Sigmoid colon (tissue), 4 donors: ENCODE data around the gene RNASE13.

Source experiments
- EP300 ChIP-seq, 4 donors: sonication (generic); formaldehyde crosslinking; IDR thresholded peaks; one replicate each; pipeline ENCODE4 v1.6.1; 2017; ENCODE audit warnings: antibody characterized with exemption in 4 of 4
- POLR2A ChIP-seq, 2 donors: fragments of 450-650 bp; IDR thresholded peaks; one replicate each; pipeline ENCODE4 v1.6.1; 2016; ENCODE audit warnings: antibody characterized with exemption in 2 of 2, mild to moderate bottlenecking in 2 of 2, moderate library complexity in 2 of 2
- POLR2AphosphoS5 ChIP-seq, 4 donors: sonication (generic); formaldehyde crosslinking; IDR thresholded peaks; one replicate each; pipeline ENCODE4 v1.6.1; 2017; ENCODE audit warnings: antibody characterized with exemption in 4 of 4
- TF ChIP-seq, protein P1 (sequence below), 4 experiments: fragments of 450-650 bp in 3 of 4; fragments of 200-600 bp in 1 of 4; IDR thresholded peaks; one replicate each; pipeline ENCODE4 v1.5.1; 2016 to 2019; ENCODE audit warnings: antibody characterized with exemption in 4 of 4, mild to moderate bottlenecking in 3 of 4, moderate library complexity in 2 of 4

DNA sequence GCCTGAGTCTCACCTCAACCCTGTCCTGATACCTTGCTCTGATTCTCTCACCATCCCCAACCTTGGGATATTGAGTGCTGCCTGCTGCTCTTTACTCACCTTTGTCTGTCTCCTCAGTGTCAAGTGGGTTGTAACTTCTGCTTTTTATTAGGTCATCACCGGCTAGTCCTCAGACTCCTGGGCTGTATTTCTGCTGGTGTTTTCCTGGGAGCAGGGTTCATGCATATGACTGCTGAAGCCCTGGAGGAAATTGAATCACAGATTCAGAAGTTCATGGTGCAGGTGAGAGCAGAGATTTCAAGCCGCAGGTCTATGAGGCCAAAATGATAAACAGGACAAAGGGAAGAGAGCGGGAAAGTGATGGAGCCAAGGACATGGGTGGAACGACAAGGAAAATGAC is 35.0 kb downstream of the RNASE13 start:
- TF ChIP-seq, protein P1, sequence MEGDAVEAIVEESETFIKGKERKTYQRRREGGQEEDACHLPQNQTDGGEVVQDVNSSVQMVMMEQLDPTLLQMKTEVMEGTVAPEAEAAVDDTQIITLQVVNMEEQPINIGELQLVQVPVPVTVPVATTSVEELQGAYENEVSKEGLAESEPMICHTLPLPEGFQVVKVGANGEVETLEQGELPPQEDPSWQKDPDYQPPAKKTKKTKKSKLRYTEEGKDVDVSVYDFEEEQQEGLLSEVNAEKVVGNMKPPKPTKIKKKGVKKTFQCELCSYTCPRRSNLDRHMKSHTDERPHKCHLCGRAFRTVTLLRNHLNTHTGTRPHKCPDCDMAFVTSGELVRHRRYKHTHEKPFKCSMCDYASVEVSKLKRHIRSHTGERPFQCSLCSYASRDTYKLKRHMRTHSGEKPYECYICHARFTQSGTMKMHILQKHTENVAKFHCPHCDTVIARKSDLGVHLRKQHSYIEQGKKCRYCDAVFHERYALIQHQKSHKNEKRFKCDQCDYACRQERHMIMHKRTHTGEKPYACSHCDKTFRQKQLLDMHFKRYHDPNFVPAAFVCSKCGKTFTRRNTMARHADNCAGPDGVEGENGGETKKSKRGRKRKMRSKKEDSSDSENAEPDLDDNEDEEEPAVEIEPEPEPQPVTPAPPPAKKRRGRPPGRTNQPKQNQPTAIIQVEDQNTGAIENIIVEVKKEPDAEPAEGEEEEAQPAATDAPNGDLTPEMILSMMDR (IDR thresholded peaks at IDR 0.05), result no peak
- TF ChIP-seq POLR2A (IDR thresholded peaks at IDR 0.05) (no peak), POLR2AphosphoS5 (IDR thresholded peaks at IDR 0.05) (no peak), EP300 (IDR thresholded peaks at IDR 0.05) (no peak)
